ENCODE results near the gene KIAA0586. TPM values are rescaled to one million over a fixed set of nuclear protein-coding genes. Genes with fewer than 3 reads are reported as not detected.
A peak's percentile ranks its signal among the peaks of the same experiment; 100 is the strongest.

The KIAA0586 gene
- total and polyA plus RNA-seq, 2 of the 13 experiments (the other 11 are each of a cell fraction or from before 2014, with no cell fraction given): 12.6 to 25.2 TPM

GRCh38 chr14:58427281-58428117 lies at the start of gene KIAA0586, which contains the start of gene TIMM9 (continued):
- TF ChIP-seq RARG (CRISPR knock-in tag; IDR thresholded peaks at IDR 0.05; ENCODE audit: low read depth) (no peak), ZNF605 (CRISPR knock-in tag; IDR thresholded peaks at IDR 0.05) (no peak; the same call in 1 of the 2 replicates), ZNF232 (CRISPR knock-in tag; IDR thresholded peaks at IDR 0.05; ENCODE audit: borderline replicate concordance) (peak; percentile 20; the same call in 1 of the 2 replicates), SP1 (IDR thresholded peaks at IDR 0.05) (no peak), SP1 (CRISPR knock-in tag; IDR thresholded peaks at IDR 0.05) (peak; percentile 72), NFE2L1 (CRISPR knock-in tag; IDR thresholded peaks at IDR 0.05; ENCODE audit: borderline replicate concordance) (no peak), ZNF121 (CRISPR knock-in tag; IDR thresholded peaks at IDR 0.05) (no peak), ARID5B (CRISPR knock-in tag; IDR thresholded peaks at IDR 0.05) (peak; percentile 30; the same call in 1 of the 2 replicates), ZNF207 (IDR thresholded peaks at IDR 0.05; ENCODE audit: borderline replicate concordance) (no peak), ZNF687 (CRISPR knock-in tag; IDR thresholded peaks at IDR 0.05) (no peak), RCOR2 (CRISPR knock-in tag; IDR thresholded peaks at IDR 0.05) (peak; percentile 97), ZNF282 (IDR thresholded peaks at IDR 0.05; ENCODE audit: partially characterized antibody) (no peak), PRDM4 (CRISPR knock-in tag; IDR thresholded peaks at IDR 0.05; ENCODE audit: borderline replicate concordance) (no peak), ZNF781 (CRISPR knock-in tag; IDR thresholded peaks at IDR 0.05; ENCODE audit: borderline replicate concordance, not compliant biosample characterization) (no peak), ZNF414 (CRISPR knock-in tag; IDR thresholded peaks at IDR 0.05) (0 out of 2 replicates have a peak, but pooled peaks have one; percentile 56), FOXK2 (IDR thresholded peaks at IDR 0.05) (peak; percentile 96)

All from HepG2 (cell line).